GM19328 (cell line): ENCODE results near the gene FOXF2.

Source experiments
- ATAC-seq: cut with Tn5 transposase; IDR thresholded peaks from one replicate; pipeline ENCODE4 v1.9.1; 2021; ENCODE audit warnings: mild to moderate bottlenecking, moderate library complexity; ENCODE audit not compliant: unreplicated experiment

Gene FOXF2

DNA sequence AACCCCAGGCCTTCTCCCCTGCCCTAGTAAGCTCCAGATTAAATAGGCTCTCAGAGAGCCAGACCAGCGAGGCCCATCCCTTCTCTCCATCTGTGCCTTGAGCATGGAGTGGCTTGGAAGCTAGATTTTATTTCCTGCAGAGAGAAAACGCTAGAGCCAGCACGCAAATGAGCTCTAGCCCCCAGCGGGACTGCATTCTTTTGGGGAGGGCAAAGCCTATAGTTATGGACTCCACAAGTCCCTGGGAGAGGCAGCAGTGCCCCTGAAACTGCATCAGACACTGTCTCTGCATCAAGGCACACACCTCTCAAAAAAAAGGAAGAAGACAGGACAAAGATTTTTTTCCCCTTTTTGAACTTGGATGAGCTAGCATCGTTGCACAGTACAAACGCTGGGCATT lies 15.8 kb downstream of the FOXF2 start:
- ATAC-seq = no peak

DNA sequence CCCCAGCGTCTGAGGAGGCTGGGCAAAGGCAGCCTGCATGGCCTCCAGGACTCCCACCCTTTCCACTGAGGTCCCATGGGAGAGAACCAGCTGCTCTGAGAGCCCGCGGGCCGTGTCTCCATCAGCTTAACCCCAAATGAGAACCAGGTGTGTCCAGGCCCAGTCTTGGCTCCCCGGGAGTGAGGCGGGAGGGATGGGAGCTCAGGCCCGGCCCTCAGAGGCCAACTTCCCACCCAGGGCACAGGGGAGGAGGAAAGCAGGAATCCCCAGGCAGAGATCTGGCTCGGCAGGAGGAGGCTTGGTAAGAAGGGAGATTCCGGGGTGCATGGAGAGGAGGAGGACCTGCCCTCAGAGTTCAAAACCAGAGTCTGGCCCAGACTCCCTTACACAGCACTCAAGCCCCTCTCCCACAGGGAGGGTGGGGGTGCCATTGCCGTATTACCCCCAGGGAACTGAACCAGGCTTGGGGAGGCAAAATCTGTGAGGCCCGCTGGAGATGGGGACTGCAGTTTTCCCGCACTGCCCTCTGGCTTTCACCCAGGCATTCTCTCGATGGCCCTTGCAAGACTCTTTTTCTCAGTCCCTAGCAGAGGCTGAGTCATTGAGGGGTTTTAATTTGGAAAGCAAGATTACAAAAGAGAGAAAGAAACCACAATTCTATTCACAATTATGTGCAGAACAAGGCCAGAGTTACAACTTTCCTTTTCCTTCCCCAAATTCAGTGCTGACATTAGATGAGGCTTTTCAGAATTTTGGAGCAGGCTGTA lies 17.1 kb downstream of the FOXF2 start:
- no peak for ATAC-seq

DNA sequence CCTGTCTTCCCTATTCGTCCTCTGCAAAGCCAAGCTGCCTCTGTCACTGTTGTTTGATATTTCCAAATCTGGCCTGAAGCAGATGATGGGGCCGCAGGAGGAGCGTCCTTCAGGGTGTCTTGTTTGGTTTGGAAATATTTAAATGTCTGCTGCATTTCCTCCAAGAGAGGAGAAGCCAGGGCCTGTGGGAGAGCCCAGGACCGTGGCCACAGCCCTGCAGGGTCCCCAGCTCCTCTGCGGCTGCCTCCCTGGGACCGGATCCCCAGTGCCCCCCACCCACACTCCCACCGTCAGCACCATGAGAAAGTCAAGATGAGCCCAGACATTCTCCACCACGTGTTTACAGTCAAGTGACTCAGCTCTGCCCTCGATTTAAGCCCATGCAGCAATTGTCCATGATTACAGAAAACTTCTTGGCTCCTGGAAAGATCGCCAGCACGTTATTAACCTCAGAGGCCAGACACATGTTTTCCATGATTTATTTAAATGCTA lies 18.2 kb downstream of the FOXF2 start:
- ATAC-seq = no peak

DNA sequence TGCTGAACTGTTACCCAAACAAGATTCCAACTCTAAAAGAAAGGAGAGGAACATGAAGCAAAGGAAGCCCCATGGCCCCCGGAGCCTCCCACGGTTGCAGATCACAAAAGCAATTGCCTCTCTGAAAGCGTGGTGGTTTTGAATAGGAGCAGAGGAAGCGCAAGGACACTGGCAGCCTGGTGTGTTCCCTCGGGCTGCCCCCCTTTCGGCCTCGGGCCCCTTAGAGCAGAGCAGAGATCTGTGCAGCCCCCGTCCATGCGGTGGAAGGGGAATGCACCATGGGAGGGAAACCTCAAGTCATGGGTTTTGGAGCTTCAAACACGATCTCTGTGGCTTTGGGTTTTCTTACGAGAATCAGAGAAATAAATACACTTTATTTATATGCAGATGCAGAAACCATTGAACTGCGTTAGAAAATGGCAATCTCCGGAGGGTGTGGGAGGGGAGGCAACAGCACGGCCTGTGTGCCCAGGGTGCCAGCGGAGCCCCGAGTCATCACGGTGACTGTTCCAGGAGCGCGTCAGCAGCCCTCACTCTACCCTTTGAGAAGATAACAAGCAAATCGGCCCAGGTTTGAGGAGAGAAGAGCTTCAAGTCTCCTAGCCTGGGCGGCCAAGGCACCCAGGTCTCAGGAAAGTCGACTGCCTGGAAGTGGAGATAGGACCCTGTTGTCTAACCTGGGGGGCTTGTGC lies 20.5 kb downstream of the FOXF2 start:
- ATAC-seq = no peak

DNA sequence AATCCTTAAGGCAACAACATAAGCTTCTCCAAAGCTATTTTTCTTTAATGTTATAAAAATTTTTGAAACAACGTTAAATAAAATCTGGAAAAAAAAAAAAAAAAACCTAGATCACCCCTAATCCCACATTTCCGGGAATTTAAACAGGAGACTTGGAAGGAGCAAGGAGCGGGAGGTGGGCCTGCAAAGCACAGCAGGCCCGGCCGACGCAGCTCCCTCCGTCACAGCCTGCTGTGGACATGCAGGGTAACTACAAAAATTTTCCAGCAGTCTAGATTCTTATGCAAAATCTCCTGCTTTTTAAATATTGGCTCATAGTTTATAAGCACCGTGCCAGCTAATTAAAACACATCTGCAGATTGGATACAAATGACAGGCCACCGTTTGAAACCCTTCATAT lies 23.5 kb downstream of the FOXF2 start:
- ATAC-seq = no peak

DNA sequence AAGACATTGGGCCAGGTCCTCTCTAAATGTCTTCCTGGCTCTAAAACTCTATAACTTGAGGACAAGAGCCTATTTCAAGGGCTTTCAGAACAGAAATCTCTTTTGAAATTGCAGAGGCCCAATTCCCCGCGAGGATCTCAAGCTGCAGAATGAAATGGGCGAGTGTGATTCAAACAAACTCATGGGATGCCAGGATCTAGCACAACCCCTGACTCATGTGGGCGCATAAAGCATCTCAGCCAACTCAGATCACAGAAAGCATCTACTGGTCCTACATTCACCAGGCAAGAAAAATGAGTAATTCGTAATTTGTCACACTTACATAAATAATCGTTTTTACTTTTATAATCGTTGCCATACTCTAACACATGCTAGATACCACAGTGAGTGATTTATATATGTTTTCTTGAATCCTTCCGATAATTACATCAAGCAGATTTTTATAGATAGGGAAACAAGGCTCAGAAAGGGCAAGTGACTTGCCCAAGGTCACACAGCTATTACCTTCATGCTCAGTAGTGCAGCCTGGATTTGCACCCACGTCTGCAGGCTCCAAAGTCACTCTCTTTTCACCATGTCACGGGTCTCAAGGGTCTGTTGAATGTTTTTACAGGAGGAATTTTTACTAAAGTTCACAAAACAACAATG lies 26.2 kb downstream of the FOXF2 start:
- ATAC-seq = no peak

DNA sequence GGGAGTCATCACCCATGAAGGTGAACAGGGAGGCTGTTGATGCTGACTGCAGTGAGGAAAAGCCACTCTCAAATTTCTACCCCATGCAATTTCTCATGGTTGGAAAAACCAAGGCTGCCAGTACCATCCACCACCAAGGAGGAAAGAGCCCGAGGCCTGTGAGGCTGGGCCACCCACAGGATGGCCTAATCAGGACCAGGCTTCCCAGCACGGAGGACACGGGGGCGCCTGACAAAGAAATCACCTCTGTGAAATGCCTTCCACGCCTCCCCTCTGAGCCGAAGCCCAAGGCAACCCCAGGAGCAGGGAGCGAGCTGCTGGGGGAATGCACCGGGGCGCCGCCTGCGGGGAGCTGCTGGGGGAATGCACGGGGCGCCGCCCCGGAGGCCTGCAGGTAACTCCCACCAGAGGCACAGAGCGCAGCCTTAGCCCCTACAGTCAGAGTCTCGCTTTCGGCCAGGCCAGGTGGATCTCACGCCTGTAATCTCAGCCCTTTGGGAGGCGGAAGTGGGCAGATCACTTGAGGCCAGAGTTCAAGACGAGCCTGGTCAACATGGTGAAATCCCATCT lies 26.9 kb downstream of the FOXF2 start:
- no peak for ATAC-seq

DNA sequence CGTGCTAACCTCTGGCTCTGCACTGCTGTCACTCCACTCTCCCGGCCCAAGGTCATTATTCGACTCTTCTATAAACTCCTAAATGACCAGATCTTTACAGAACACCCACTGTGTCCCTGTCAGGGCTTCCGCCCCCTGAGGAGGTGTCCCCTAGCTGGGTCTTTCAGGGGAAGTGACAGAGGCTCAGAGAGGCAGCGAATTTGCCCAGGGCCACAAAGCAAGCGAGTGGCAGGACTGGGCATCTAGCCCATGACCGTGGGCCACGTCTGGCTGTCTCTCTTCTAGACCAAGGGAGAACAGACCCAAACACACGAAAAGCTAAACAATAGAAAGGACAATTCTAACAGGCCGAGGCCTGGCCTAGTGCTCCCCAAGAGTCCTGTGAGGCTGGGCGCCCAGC lies 27.4 kb downstream of the FOXF2 start:
- no peak for ATAC-seq

DNA sequence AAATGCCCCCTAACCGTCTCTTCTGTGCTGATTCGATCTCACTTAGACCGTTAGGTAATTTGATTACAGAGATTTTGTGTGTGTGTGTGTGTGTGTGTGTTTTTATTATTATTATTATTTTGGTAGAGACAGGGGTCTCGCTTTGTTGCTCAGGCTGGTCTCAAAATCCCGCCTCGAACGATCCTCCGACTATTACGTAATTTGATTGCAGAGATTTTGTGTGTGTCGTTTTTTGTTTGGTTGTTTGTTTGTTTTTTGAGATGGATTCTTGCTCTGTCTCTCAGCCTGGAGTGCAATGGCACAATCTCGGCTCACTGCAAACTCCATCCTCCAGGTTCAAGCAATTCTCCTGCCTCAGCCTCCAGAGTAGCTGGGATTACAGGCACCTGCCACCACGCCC lies 28.3 kb downstream of the FOXF2 start:
- no peak for ATAC-seq

DNA sequence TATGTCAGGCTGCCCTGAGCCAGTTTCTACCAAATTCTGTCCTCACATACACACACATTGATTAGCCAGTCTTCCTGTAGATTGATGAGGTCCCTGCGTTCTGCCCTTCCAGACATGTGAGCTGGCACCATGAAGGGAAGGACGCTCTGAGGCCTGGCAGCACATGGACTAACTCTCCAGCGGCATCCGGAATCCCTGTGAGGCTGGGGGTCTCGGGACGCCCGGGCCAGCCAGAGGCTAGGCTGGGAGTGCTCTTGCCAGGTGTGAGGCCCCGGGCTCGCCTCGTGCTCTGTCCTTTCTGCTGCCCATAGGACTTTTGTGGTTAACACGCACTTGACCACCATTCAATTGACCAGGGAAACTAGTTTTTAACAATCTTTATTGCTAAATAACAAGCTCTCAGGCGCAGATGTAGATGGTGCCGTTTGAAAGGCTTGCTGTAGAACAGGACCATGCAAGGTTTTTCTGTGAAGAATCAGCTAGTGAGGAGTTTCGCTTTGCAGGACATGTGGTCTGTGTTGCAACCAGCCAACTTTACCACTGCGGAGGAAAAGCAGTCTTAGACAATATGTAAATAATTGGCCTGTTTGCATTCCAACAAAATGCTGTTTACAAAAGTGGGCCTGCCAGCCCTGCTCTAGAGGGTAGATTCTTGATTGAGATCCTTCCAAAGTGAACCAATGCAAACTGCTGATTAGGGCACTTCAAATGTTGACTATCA lies 29.3 kb downstream of the FOXF2 start:
- ATAC-seq = no peak

DNA sequence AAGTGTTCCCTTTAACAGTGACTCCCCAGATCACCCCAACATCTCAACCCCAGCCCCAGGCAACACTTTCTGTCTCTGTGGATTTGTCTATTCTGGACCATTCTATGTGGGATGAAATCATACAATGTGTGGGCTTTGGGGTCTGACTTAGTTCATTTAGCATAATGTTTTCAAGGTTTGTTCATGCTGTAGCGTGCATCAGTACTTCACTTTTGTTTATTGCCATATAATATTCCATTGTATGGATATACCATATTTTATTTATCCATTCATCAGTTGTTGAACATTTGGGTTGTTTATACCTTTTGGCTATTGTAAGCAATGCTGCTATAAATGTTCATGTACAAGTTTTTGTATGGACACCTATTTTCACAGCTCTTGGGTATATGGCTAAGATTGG lies 31.0 kb downstream of the FOXF2 start:
- no peak for ATAC-seq

DNA sequence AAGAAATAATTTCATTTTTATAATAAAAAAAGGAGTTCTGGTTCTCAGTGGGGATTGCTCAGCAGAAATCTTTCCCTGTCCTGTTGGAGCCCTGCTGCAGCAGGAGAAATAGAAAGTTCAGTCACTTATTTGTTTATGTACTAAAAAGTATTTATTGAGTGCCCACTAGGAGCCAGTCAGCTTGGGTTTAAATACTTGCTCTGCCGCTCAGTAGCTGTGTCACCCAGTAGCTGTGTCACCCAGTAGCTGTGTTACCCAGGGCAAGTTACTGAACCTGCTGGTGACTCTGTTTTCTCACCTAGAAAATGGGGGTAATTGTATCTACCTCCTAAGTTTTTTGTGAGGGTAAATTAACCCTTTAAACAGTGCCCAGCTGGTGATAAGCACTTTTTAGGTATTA lies 32.9 kb downstream of the FOXF2 start:
- ATAC-seq = no peak

DNA sequence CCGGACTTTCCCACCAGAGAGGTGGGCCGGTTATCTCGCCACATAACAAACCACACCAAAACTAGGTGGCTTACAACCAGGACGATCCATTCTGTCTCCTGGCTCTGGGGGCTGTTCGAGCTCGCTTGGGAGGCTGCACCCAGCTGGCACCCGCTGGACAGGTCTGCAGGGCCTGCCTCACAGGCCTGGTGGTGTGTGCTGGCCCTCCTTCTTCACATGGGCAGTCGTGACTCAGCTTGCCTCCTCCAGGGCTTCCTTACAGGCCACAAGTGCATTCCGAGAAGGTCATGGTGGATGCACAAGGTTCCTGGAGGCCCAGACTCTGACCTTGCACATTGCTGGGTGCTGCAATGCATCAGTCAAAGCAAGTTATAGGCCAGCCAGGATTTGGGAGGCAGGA lies 34.2 kb downstream of the FOXF2 start:
- no peak for ATAC-seq

DNA sequence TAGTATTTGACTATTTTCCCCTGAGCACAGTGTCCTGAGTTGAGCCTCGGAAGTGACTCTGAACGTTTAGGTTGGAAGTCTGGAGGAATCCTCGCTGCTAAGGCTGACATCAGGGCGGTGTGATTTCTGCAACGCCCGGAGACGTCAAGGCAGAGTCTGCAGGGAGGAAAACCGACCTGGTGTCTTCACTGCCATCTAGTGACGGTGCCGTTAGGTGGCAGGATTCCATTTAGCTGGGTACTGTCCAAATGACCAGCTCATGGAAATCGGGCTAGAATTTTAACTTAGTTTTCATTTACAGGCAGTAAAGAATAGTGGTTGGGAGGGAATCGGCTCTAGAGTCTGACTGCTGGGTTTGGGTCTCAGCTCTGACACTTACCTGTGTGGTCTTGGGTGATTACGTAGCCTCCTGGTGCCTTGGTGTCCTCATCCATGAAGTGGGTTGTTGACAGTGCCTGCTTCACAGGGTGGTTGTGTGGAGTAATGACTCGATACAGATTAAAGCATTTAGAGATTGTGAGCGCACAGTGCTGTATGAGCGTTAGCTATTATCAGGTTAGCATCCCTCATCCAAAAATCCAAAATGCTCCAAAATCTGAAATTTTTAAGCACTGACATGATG lies 35.0 kb downstream of the FOXF2 start:
- ATAC-seq = no peak

DNA sequence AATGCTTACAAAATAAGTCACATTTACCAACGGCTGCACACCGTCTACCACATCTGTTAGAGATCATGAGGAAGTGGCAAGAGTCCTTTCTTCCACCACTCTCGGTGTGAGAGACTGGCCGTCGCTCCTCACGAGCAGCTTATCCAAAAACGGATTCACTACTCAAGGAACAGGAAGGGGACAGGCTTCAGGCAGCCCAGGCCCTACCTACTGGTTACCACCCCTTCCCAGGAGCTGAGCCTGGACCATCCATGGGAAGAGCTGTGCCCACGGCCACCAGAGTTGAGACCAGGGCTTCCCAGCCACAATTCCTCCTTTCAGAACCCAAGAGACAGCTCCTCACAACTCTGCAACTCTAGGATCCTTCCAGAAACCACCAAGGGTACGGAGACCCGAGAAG lies 37.0 kb downstream of the FOXF2 start:
- no peak for ATAC-seq

DNA sequence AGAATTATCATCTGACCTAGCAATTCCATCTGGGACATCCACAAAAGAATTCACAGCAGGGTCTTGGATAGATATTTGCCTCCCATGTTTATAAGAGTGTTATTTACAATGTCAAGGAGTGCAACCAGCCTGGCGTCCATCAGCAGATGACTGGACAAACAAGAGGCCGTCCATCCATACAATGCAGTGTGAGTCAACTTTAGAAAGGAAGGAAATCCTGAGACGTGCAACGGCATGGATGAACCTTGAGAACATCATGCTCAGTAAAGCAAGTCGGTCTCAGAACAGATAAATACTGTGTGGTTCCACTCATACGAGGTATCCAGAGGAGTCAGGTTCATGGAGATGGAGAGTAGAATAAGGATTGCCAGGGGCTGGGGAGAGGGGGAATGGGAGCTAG lies 46.4 kb downstream of the FOXF2 start:
- ATAC-seq = no peak

DNA sequence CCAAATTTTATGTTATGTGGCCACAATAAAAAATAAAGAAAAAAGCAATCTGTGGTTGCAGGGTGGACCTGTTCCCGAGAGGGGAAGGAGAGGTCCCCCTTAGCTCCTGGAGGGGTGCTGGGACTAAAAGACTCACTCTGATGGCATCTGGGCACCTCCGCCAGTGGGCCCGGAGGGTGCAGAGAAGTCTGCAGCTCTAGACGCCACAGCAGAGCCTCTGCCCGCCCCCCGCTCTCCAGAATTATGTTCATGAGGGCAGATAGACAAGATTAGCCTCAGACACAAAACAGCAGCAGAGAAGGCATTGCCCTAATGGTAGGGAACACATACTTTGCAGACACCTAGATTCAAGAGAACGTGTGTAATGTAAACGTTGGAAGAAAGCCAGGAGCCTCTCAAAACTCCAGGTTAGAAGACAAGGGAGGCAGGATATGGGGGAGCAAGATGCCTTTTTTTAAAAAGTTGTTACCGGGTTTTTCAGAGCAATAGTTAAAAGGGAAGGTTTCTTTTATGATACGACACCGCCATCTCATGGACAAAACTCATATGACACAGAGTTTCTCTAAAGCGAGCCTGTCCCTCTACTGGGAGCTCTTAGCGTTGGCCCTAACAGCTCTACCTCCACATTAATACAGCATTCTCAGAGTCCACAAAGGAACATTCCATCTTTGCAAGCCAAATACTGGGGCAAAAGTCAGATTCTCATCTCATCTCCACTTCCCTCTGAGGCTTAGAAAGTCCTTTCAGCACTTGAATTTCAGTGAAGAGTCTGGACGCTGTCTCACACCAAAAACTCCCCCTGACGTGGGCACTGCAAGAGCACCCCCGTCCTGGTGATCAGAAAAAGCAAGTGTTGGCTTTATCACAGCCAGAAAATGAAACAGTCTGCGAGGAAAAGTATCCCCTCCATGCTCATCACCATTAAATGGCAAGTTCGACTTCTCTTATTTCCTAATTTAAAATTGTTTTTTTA lies 47.2 kb downstream of the FOXF2 start:
- no peak for ATAC-seq

DNA sequence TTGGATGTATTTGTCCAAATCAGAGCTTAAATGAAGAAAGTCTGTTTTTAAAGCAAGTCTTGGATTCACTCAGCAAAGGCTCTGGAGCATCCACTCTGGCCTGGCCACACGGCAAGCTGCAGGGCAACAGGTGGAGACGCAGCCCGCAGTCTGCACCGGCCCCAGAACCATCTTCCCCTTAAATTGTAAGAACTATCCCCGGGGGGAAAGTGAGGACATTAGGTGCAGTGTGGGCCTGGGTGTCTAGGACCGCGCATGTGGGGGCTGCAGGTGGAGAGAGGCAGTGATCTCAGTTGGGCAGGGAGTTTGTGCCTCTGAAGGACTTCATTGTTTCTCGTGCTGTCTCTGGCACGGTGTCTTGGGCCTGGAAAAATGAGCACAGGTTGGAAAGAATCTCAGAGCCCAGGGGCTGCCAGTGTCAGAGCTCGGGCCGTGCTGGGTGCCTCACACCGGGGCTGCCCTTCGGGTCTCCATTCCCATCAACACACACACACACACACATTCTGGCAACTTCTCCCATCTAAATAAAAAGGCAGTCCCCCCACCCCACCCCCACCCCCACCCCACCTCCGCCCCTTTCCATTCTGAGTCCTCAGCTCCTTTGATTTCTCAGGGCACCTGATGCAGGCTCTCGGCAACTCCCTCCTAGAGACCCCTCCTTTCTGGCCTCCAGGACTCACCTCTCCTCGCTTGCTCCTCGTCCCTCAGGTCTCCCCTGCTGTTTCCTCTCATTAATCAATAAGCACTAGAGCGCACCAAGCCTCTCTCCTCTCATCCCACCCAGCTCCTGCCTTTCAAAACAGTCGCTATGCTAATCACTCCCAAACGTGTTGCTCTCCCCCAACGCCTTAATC lies 48.4 kb downstream of the FOXF2 start:
- no peak for ATAC-seq
